ENCODE measurements around the gene COA7.
"Not testable (repeated sequence)": the region's sequence is repeated elsewhere in the genome, so short reads cannot be mapped to it uniquely, and the experiment has no call there.

The COA7 gene

GRCh38 chr1:52697795-52698674 lies at the start of gene COA7:
COA7 (minus strand) TSS chr1:52698347; CDS start chr1:52698326, 21 bp downstream.
- in situ Hi-C loops (cut with MboI; ENCODE audit: low sequenced_read_pairs): no loop called here

GRCh38 chr1:52747450-52747849 lies 49.3 kb upstream of the COA7 start:
- in situ Hi-C loops (cut with MboI; ENCODE audit: low sequenced_read_pairs): no loop called here

GRCh38 chr1:52746189-52746588 lies 48.0 kb upstream of the COA7 start:
- in situ Hi-C loops (cut with MboI; ENCODE audit: low sequenced_read_pairs): no loop called here

GRCh38 chr1:52741259-52741658 lies 43.1 kb upstream of the COA7 start:
- in situ Hi-C loops (cut with MboI; ENCODE audit: low sequenced_read_pairs): no loop called here

GRCh38 chr1:52739699-52740467 lies 41.7 kb upstream of the COA7 start:
- in situ Hi-C loops (cut with MboI; ENCODE audit: low sequenced_read_pairs): no loop called here

GRCh38 chr1:52738893-52739292 lies 40.7 kb upstream of the COA7 start:
- in situ Hi-C loops (cut with MboI; ENCODE audit: low sequenced_read_pairs): no loop called here

- in situ Hi-C loops (cut with MboI; ENCODE audit: low sequenced_read_pairs): no loop called here
Measured at GRCh38 chr1:52738148-52738547, 40.0 kb upstream of the COA7 start.

GRCh38 chr1:52735371-52735770 lies 37.2 kb upstream of the COA7 start:
- in situ Hi-C loops (cut with MboI; ENCODE audit: low sequenced_read_pairs): not testable (repeated sequence)

- in situ Hi-C loops (cut with MboI; ENCODE audit: low sequenced_read_pairs): no loop called here
Measured at GRCh38 chr1:52733368-52733767, 35.2 kb upstream of the COA7 start.

- in situ Hi-C loops (cut with MboI; ENCODE audit: low sequenced_read_pairs): no loop called here
Measured at GRCh38 chr1:52727956-52728656, 30.0 kb upstream of the COA7 start.

GRCh38 chr1:52727114-52727586 lies 29.0 kb upstream of the COA7 start:
- in situ Hi-C loops (cut with MboI; ENCODE audit: low sequenced_read_pairs): no loop called here

GRCh38 chr1:52726265-52727113 lies 28.3 kb upstream of the COA7 start, which contains the start of gene ZYG11B:
ZYG11B (plus strand) TSS chr1:52726453; CDS start chr1:52726654, 201 bp downstream.
- in situ Hi-C loops (cut with MboI; ENCODE audit: low sequenced_read_pairs): no loop called here

GRCh38 chr1:52725903-52726264 lies 27.7 kb upstream of the COA7 start:
- in situ Hi-C loops (cut with MboI; ENCODE audit: low sequenced_read_pairs): no loop called here

GRCh38 chr1:52723260-52723659 lies 25.1 kb upstream of the COA7 start:
- in situ Hi-C loops (cut with MboI; ENCODE audit: low sequenced_read_pairs): no loop called here

GRCh38 chr1:52715296-52715695 lies 17.1 kb upstream of the COA7 start:
- in situ Hi-C loops (cut with MboI; ENCODE audit: low sequenced_read_pairs): not testable (repeated sequence)

- in situ Hi-C loops (cut with MboI; ENCODE audit: low sequenced_read_pairs): no loop called here
Measured at GRCh38 chr1:52713590-52713989, 15.4 kb upstream of the COA7 start.

GRCh38 chr1:52709016-52709415 lies 10.9 kb upstream of the COA7 start:
- in situ Hi-C loops (cut with MboI; ENCODE audit: low sequenced_read_pairs): loop anchor here (10.0 kb wide), 1 partner anchor 476 kb away; no protein-coding TSS in a partner anchor

GRCh38 chr1:52707927-52708655 lies 9.9 kb upstream of the COA7 start:
- in situ Hi-C loops (cut with MboI; ENCODE audit: low sequenced_read_pairs): loop anchor here (10.0 kb wide), 1 partner anchor 477 kb away; no protein-coding TSS in a partner anchor
